Epithelial cell of proximal tubule (primary cell): ENCODE measurements around the gene EIF2AK2. TPM values are rescaled to one million over a fixed set of nuclear protein-coding genes. Genes with fewer than 3 reads are reported as not detected.
"Not testable (repeated sequence)": the region's sequence is repeated elsewhere in the genome, so short reads cannot be mapped to it uniquely, and the experiment has no call there.

Experiments
- DNase-seq: peaks from one replicate; pipeline ENCODE4 v3.0.0-alpha.2; 2011; ENCODE audit warnings: low read depth
- H3K4me3 ChIP-seq: 2 replicates; pipeline ENCODE4 v1.5.1; 2011; ENCODE audit warnings: low read depth, mild to moderate bottlenecking, low read length
- CTCF ChIP-seq: conservative IDR thresholded peaks from 2 replicates; pipeline ENCODE4 v1.5.1; 2012; ENCODE audit warnings: low read depth, mild to moderate bottlenecking, low read length
- total RNA-seq: library from RNA; depleted of rRNA; stranded (reverse); fragments of >200 nt; gene quantifications from 2 replicates; pipeline ENCODE4 v1.2.3, GENCODE V29; 2015

EIF2AK2 gene
- 16.1 and 16.7 TPM in 2 replicates for total RNA-seq

GRCh38 chr2:37156857-37157714, at the start of gene EIF2AK2:
Gene EIF2AK2 (minus strand): TSS chr2:37156980. CDS start chr2:37147806, 9,174 bp downstream.
- no peak for DNase-seq
- peak within 1 kb of the TSS; percentile 83 for H3K4me3 ChIP-seq
- no peak for TF ChIP-seq CTCF

GRCh38 chr2:37205689-37206341, 49.0 kb upstream of the EIF2AK2 start:
- no peak for TF ChIP-seq CTCF
- no peak overlapping the region for H3K4me3 ChIP-seq

GRCh38 chr2:37205071-37205661, 48.4 kb upstream of the EIF2AK2 start:
- DNase-seq, H3K4me3 ChIP-seq: not testable (repeated sequence)

More at GRCh38 chr2:37205689-37206341, 49.0 kb upstream of the EIF2AK2 start:
- no peak for DNase-seq

- no peak overlapping the region for H3K4me3 ChIP-seq
- DNase-seq, result no peak
- TF ChIP-seq CTCF, result no peak
These were observed 46.9 kb upstream of the EIF2AK2 start for GRCh38 chr2:37203708-37204107.

GRCh38 chr2:37201766-37202165, 45.0 kb upstream of the EIF2AK2 start:
- no peak overlapping the region for H3K4me3 ChIP-seq
- DNase-seq, result no peak
- no peak for TF ChIP-seq CTCF

- no peak overlapping the region for H3K4me3 ChIP-seq
- TF ChIP-seq CTCF, result no peak
- DNase-seq, result no peak
These were observed 44.4 kb upstream of the EIF2AK2 start for GRCh38 chr2:37201208-37201607.

GRCh38 chr2:37198681-37199065, 41.9 kb upstream of the EIF2AK2 start:
- H3K4me3 ChIP-seq, result no peak overlapping the region
- DNase-seq, result no peak
- TF ChIP-seq CTCF, result no peak
